ENCODE data around the gene RRAD.
"Not testable (repeated sequence)": the region's sequence is repeated elsewhere in the genome, so short reads cannot be mapped to it uniquely, and the experiment has no call there.

Gene RRAD

GRCh38 chr16:66904428-66904845 lies 20.9 kb downstream of the RRAD start:
- Mint-ChIP-seq H3K9me3 (no peaks in the 10 kb centered on the region), H3K4me1 (peaks cover 21% of the 10 kb centered on the region), H3K27me3 (peaks cover 7% of the 10 kb centered on the region), H3K27ac (no peak overlapping the region), H3K4me3 (no peak overlapping the region)
- DNase-seq, result no peak
- ATAC-seq, result no peak

- Mint-ChIP-seq H3K27me3 (peaks cover 7% of the 10 kb centered on the region), H3K9me3 (no peaks in the 10 kb centered on the region), H3K4me1 (peaks cover 21% of the 10 kb centered on the region), H3K4me3 (no peak overlapping the region), H3K27ac (no peak overlapping the region)
- DNase-seq (no peak), ATAC-seq (no peak)
Measured at GRCh38 chr16:66903544-66904427, 21.5 kb downstream of the RRAD start.

- no peak overlapping the region for H3K27ac Mint-ChIP-seq
- DNase-seq (no peak), ATAC-seq (no peak)
- H3K9me3 Mint-ChIP-seq, result no peaks in the 10 kb centered on the region
- H3K4me1 Mint-ChIP-seq, result peaks cover 21% of the 10 kb centered on the region
- no peak overlapping the region for H3K4me3 Mint-ChIP-seq
- no peaks in the 10 kb centered on the region for H3K27me3 Mint-ChIP-seq
Measured at GRCh38 chr16:66902648-66903543, 22.4 kb downstream of the RRAD start.

GRCh38 chr16:66901626-66902025 lies 23.7 kb downstream of the RRAD start:
- Mint-ChIP-seq H3K9me3 (no peaks in the 10 kb centered on the region), H3K4me3 (no peak overlapping the region), H3K27me3 (no peaks in the 10 kb centered on the region), H3K4me1 (peaks cover 15% of the 10 kb centered on the region), H3K27ac (no peak overlapping the region)
- ATAC-seq (no peak), DNase-seq (no peak)

- Mint-ChIP-seq H3K27ac (no peak overlapping the region), H3K27me3 (no peaks in the 10 kb centered on the region), H3K4me3 (no peak overlapping the region), H3K4me1 (peaks cover 10% of the 10 kb centered on the region), H3K9me3 (no peaks in the 10 kb centered on the region)
- DNase-seq, result no peak
- no peak for ATAC-seq
Measured at GRCh38 chr16:66900721-66901441, 24.5 kb downstream of the RRAD start.

- no peak overlapping the region for H3K4me3 Mint-ChIP-seq
- H3K4me1 Mint-ChIP-seq, result peaks cover 10% of the 10 kb centered on the region
- H3K27ac Mint-ChIP-seq, result no peak overlapping the region
- DNase-seq, result no peak
- H3K27me3 Mint-ChIP-seq, result no peaks in the 10 kb centered on the region
- H3K9me3 Mint-ChIP-seq, result no peaks in the 10 kb centered on the region
- ATAC-seq, result no peak
Measured at GRCh38 chr16:66899945-66900710, 25.2 kb downstream of the RRAD start.

- no peaks in the 10 kb centered on the region for H3K27me3 Mint-ChIP-seq
- peak overlapping the region in 1 of 2 donors; percentile 21 for H3K27ac Mint-ChIP-seq
- H3K4me1 Mint-ChIP-seq, result peaks cover 15% of the 10 kb centered on the region
- DNase-seq (no peak), ATAC-seq (no peak)
- H3K4me3 Mint-ChIP-seq, result no peak overlapping the region
- no peaks in the 10 kb centered on the region for H3K9me3 Mint-ChIP-seq
Measured at GRCh38 chr16:66899310-66899944, 25.9 kb downstream of the RRAD start.

GRCh38 chr16:66898933-66899309 lies 26.4 kb downstream of the RRAD start:
- Mint-ChIP-seq H3K4me3 (no peak overlapping the region), H3K9me3 (no peaks in the 10 kb centered on the region), H3K4me1 (peaks cover 15% of the 10 kb centered on the region), H3K27ac (peak overlapping the region; percentile 21 to 66), H3K27me3 (no peaks in the 10 kb centered on the region)
- ATAC-seq, result no peak
- no peak for DNase-seq

GRCh38 chr16:66898207-66898606 lies 27.1 kb downstream of the RRAD start:
- H3K27ac Mint-ChIP-seq, result no peak overlapping the region
- H3K4me1 Mint-ChIP-seq, result peaks cover 16% of the 10 kb centered on the region
- no peaks in the 10 kb centered on the region for H3K9me3 Mint-ChIP-seq
- no peak overlapping the region for H3K4me3 Mint-ChIP-seq
- ATAC-seq (no peak), DNase-seq (no peak)
- H3K27me3 Mint-ChIP-seq, result no peaks in the 10 kb centered on the region

- not testable (repeated sequence) for H3K9me3 Mint-ChIP-seq, ATAC-seq, DNase-seq, H3K27ac Mint-ChIP-seq, H3K27me3 Mint-ChIP-seq, H3K4me3 Mint-ChIP-seq
- H3K4me1 Mint-ChIP-seq, result peaks cover 25% of the 10 kb centered on the region
Measured at GRCh38 chr16:66896682-66897081, 28.7 kb downstream of the RRAD start.

- no peaks in the 10 kb centered on the region for H3K27me3 Mint-ChIP-seq
- ATAC-seq (no peak), DNase-seq (no peak)
- no peak overlapping the region for H3K4me3 Mint-ChIP-seq
- H3K27ac Mint-ChIP-seq, result peak overlapping the region in 1 of 2 donors; percentile 4
- H3K4me1 Mint-ChIP-seq, result peaks cover 25% of the 10 kb centered on the region
- no peaks in the 10 kb centered on the region for H3K9me3 Mint-ChIP-seq
Measured at GRCh38 chr16:66895999-66896398, 29.3 kb downstream of the RRAD start.

- no peak for ATAC-seq
- H3K27ac Mint-ChIP-seq, result no peak overlapping the region
- H3K9me3 Mint-ChIP-seq, result no peaks in the 10 kb centered on the region
- no peak overlapping the region for H3K4me3 Mint-ChIP-seq
- DNase-seq, result no peak
- H3K27me3 Mint-ChIP-seq, result no peaks in the 10 kb centered on the region
- peaks cover 25% of the 10 kb centered on the region for H3K4me1 Mint-ChIP-seq
Measured at GRCh38 chr16:66895689-66895979, 29.7 kb downstream of the RRAD start.

GRCh38 chr16:66894948-66895688 lies 30.2 kb downstream of the RRAD start:
- peak; percentile 92 for ATAC-seq

GRCh38 chr16:66894055-66894454 lies 31.3 kb downstream of the RRAD start:
- H3K9me3 Mint-ChIP-seq, result no peaks in the 10 kb centered on the region
- no peaks in the 10 kb centered on the region for H3K27me3 Mint-ChIP-seq
- no peak for DNase-seq
- ATAC-seq, result no peak
- H3K4me1 Mint-ChIP-seq, result peaks cover 25% of the 10 kb centered on the region
- no peak overlapping the region for H3K4me3 Mint-ChIP-seq
- no peak overlapping the region for H3K27ac Mint-ChIP-seq

More at GRCh38 chr16:66894948-66895688, 30.2 kb downstream of the RRAD start:
- H3K27ac Mint-ChIP-seq, result no peak overlapping the region
- H3K4me1 Mint-ChIP-seq, result peaks cover 25% of the 10 kb centered on the region
- no peaks in the 10 kb centered on the region for H3K27me3 Mint-ChIP-seq
- no peaks in the 10 kb centered on the region for H3K9me3 Mint-ChIP-seq
- H3K4me3 Mint-ChIP-seq, result no peak overlapping the region
- DNase-seq, result peak; percentile 49 to 63
